Medulla oblongata (tissue), 1 donor: ENCODE results near the gene C20orf141.

Source experiments
- DNase-seq: peaks from one replicate; pipeline ENCODE4 v3.0.0-alpha.2; 2015; ENCODE audit errors: extremely low spot score

Gene C20orf141

GRCh38 chr20:2846698-2847097, 31.9 kb downstream of the C20orf141 start:
- no peak for DNase-seq

- no peak for DNase-seq
Observed at GRCh38 chr20:2847802-2848201, 33.0 kb downstream of the C20orf141 start.

- DNase-seq, result no peak
Observed at GRCh38 chr20:2849529-2849928, 34.7 kb downstream of the C20orf141 start.

- DNase-seq, result no peak
Observed at GRCh38 chr20:2851086-2851485, 36.3 kb downstream of the C20orf141 start.

- no peak for DNase-seq
Observed at GRCh38 chr20:2858591-2858990, 43.8 kb downstream of the C20orf141 start.

GRCh38 chr20:2859330-2860121, 44.7 kb downstream of the C20orf141 start:
- DNase-seq, result peak; percentile 79

GRCh38 chr20:2864626-2865025, 49.8 kb downstream of the C20orf141 start:
- no peak for DNase-seq

- DNase-seq, result no peak
Observed at GRCh38 chr20:2865101-2865500, 50.3 kb downstream of the C20orf141 start.
